T-helper 17 cell (primary cell): Measurements from ENCODE around the gene AFF1. TPM values are rescaled to one million over a fixed set of nuclear protein-coding genes. Genes with fewer than 3 reads are reported as not detected.

ENCODE experiments used
- ATAC-seq: fragments of 150-1000 bp; cut with Tn5 transposase; 2 replicates; pipeline ENCODE4 v1.10.0; 2021; ENCODE audit warnings: mild to moderate bottlenecking, moderate library complexity
- DNase-seq, 3 donors: peaks; one replicate each; pipeline versions ENCODE4 v3.0.0 to v3.0.0-alpha.2; 2020 to 2021
- H3K9me3 ChIP-seq: one replicate; pipeline ENCODE4 v1.7.0; 2013; ENCODE audit warnings: low read length, mild to moderate bottlenecking; ENCODE audit not compliant: control insufficient read depth, poor library complexity, severe bottlenecking
- H3K27ac Mint-ChIP-seq: one replicate; pipeline ENCODE4 v1.8.0; 2022; ENCODE audit warnings: mild to moderate bottlenecking, moderate library complexity, mixed read lengths
- H3K27me3 Mint-ChIP-seq: one replicate; pipeline ENCODE4 v1.8.0; 2022; ENCODE audit warnings: mixed read lengths
- H3K36me3 Mint-ChIP-seq: one replicate; pipeline ENCODE4 v1.8.0; 2022; ENCODE audit warnings: low read depth, mixed read lengths
- H3K4me1 Mint-ChIP-seq: one replicate; pipeline ENCODE4 v1.8.0; 2022; ENCODE audit warnings: mild to moderate bottlenecking, mixed read lengths
- H3K4me3 Mint-ChIP-seq: one replicate; pipeline ENCODE4 v1.8.0; 2022; ENCODE audit warnings: mild to moderate bottlenecking, moderate library complexity, mixed read lengths
- total RNA-seq, 4 donors: library from RNA in 2 of 4; stranded (reverse) in 2 of 4; gene quantifications; one replicate each; pipeline ENCODE4 v1.2.3 and lab custom pipeline; 2022 to 2026

The AFF1 gene
- total RNA-seq, 2 donors from 2014 or later, result 105 to 121 TPM

GRCh38 chr4:87019246-87019791 lies 84.5 kb downstream of the AFF1 start:
- Mint-ChIP-seq H3K4me1 (peaks cover 56% of the 10 kb centered on the region), H3K27me3 (no peaks in the 10 kb centered on the region), H3K36me3 (peaks cover 6% of the 10 kb centered on the region), H3K4me3 (peak overlapping the region; percentile 59), H3K27ac (peak overlapping the region; percentile 81)
- ATAC-seq (no peak), DNase-seq (no peak)
- H3K9me3 ChIP-seq, result no peaks in the 10 kb centered on the region

GRCh38 chr4:87019898-87020297 lies 85.1 kb downstream of the AFF1 start:
- H3K27me3 Mint-ChIP-seq, result no peaks in the 10 kb centered on the region
- peak overlapping the region; percentile 59 for H3K4me3 Mint-ChIP-seq
- H3K36me3 Mint-ChIP-seq, result peaks cover 6% of the 10 kb centered on the region
- peaks cover 53% of the 10 kb centered on the region for H3K4me1 Mint-ChIP-seq
- no peaks in the 10 kb centered on the region for H3K9me3 ChIP-seq
- ATAC-seq (peak; percentile 10), DNase-seq (no peak)
- peak overlapping the region; percentile 81 for H3K27ac Mint-ChIP-seq

- H3K4me3 Mint-ChIP-seq, result no peak overlapping the region
- H3K27ac Mint-ChIP-seq, result no peak overlapping the region
- H3K4me1 Mint-ChIP-seq, result peaks cover 40% of the 10 kb centered on the region
- H3K36me3 Mint-ChIP-seq, result peaks cover 3% of the 10 kb centered on the region
- DNase-seq, result no peak
- H3K27me3 Mint-ChIP-seq, result no peaks in the 10 kb centered on the region
- H3K9me3 ChIP-seq, result no peaks in the 10 kb centered on the region
- no peak for ATAC-seq
Observed at GRCh38 chr4:87024201-87024600, 89.4 kb downstream of the AFF1 start.

GRCh38 chr4:87025023-87025613 lies 90.3 kb downstream of the AFF1 start:
- ATAC-seq, result no peak
- H3K27me3 Mint-ChIP-seq, result no peaks in the 10 kb centered on the region
- peaks cover 3% of the 10 kb centered on the region for H3K36me3 Mint-ChIP-seq
- H3K4me1 Mint-ChIP-seq, result peaks cover 43% of the 10 kb centered on the region
- no peak overlapping the region for H3K4me3 Mint-ChIP-seq
- DNase-seq, result no peak
- H3K9me3 ChIP-seq, result no peaks in the 10 kb centered on the region
- no peak overlapping the region for H3K27ac Mint-ChIP-seq

GRCh38 chr4:87025614-87026041 lies 90.8 kb downstream of the AFF1 start:
- no peak for ATAC-seq
- H3K27ac Mint-ChIP-seq, result no peak overlapping the region

GRCh38 chr4:87026800-87027495 lies 92.1 kb downstream of the AFF1 start:
- H3K4me3 Mint-ChIP-seq, result no peak overlapping the region
- peak overlapping the region; percentile 45 for H3K27ac Mint-ChIP-seq
- no peaks in the 10 kb centered on the region for H3K27me3 Mint-ChIP-seq
- ATAC-seq (peak; percentile 59), DNase-seq (no peak)
- H3K9me3 ChIP-seq, result no peaks in the 10 kb centered on the region
- H3K36me3 Mint-ChIP-seq, result no peaks in the 10 kb centered on the region
- H3K4me1 Mint-ChIP-seq, result peaks cover 32% of the 10 kb centered on the region

More at GRCh38 chr4:87025614-87026041, 90.8 kb downstream of the AFF1 start:
- Mint-ChIP-seq H3K4me1 (peaks cover 40% of the 10 kb centered on the region), H3K36me3 (peaks cover 3% of the 10 kb centered on the region), H3K27me3 (no peaks in the 10 kb centered on the region), H3K4me3 (no peak overlapping the region)
- no peaks in the 10 kb centered on the region for H3K9me3 ChIP-seq
- no peak for DNase-seq

- no peak for ATAC-seq
- no peak overlapping the region for H3K27ac Mint-ChIP-seq
- H3K4me3 Mint-ChIP-seq, result no peak overlapping the region
Observed at GRCh38 chr4:87029356-87029755, 94.5 kb downstream of the AFF1 start.

GRCh38 chr4:87030124-87030523 lies 95.3 kb downstream of the AFF1 start:
- Mint-ChIP-seq H3K27ac (no peak overlapping the region), H3K4me3 (no peak overlapping the region), H3K36me3 (no peaks in the 10 kb centered on the region), H3K27me3 (no peaks in the 10 kb centered on the region), H3K4me1 (peaks cover 20% of the 10 kb centered on the region)
- ATAC-seq (no peak), DNase-seq (no peak)
- no peaks in the 10 kb centered on the region for H3K9me3 ChIP-seq

More at GRCh38 chr4:87029356-87029755, 94.5 kb downstream of the AFF1 start:
- Mint-ChIP-seq H3K4me1 (peaks cover 21% of the 10 kb centered on the region), H3K27me3 (no peaks in the 10 kb centered on the region), H3K36me3 (no peaks in the 10 kb centered on the region)
- no peaks in the 10 kb centered on the region for H3K9me3 ChIP-seq
- no peak for DNase-seq

GRCh38 chr4:87030755-87031441 lies 96.1 kb downstream of the AFF1 start:
- H3K9me3 ChIP-seq, result no peaks in the 10 kb centered on the region
- Mint-ChIP-seq H3K36me3 (no peaks in the 10 kb centered on the region), H3K4me3 (no peak overlapping the region), H3K27ac (no peak overlapping the region), H3K27me3 (no peaks in the 10 kb centered on the region), H3K4me1 (peaks cover 18% of the 10 kb centered on the region)
- ATAC-seq (no peak), DNase-seq (no peak)

- no peak overlapping the region for H3K4me3 Mint-ChIP-seq
- peaks cover 23% of the 10 kb centered on the region for H3K4me1 Mint-ChIP-seq
- no peak overlapping the region for H3K27ac Mint-ChIP-seq
- ATAC-seq (no peak), DNase-seq (no peak)
- no peaks in the 10 kb centered on the region for H3K27me3 Mint-ChIP-seq
- H3K36me3 Mint-ChIP-seq, result no peaks in the 10 kb centered on the region
- H3K9me3 ChIP-seq, result no peaks in the 10 kb centered on the region
Observed at GRCh38 chr4:87031920-87032319, 97.1 kb downstream of the AFF1 start.

GRCh38 chr4:87032884-87033533 lies 98.2 kb downstream of the AFF1 start:
- no peaks in the 10 kb centered on the region for H3K9me3 ChIP-seq
- H3K36me3 Mint-ChIP-seq, result no peaks in the 10 kb centered on the region
- no peak overlapping the region for H3K4me3 Mint-ChIP-seq
- ATAC-seq, result no peak
- no peak overlapping the region for H3K27ac Mint-ChIP-seq
- peaks cover 30% of the 10 kb centered on the region for H3K4me1 Mint-ChIP-seq
- no peaks in the 10 kb centered on the region for H3K27me3 Mint-ChIP-seq
- no peak for DNase-seq

GRCh38 chr4:87033902-87034301 lies 99.1 kb downstream of the AFF1 start:
- Mint-ChIP-seq H3K27ac (no peak overlapping the region), H3K27me3 (no peaks in the 10 kb centered on the region), H3K4me1 (peaks cover 34% of the 10 kb centered on the region), H3K4me3 (no peak overlapping the region), H3K36me3 (no peaks in the 10 kb centered on the region)
- DNase-seq (no peak), ATAC-seq (no peak)
- H3K9me3 ChIP-seq, result no peaks in the 10 kb centered on the region

GRCh38 chr4:87034527-87034926 lies 99.7 kb downstream of the AFF1 start:
- no peaks in the 10 kb centered on the region for H3K9me3 ChIP-seq
- Mint-ChIP-seq H3K4me3 (no peak overlapping the region), H3K27me3 (no peaks in the 10 kb centered on the region), H3K27ac (no peak overlapping the region), H3K36me3 (no peaks in the 10 kb centered on the region), H3K4me1 (peaks cover 33% of the 10 kb centered on the region)
- no peak for ATAC-seq
- no peak for DNase-seq
